Activated T-cell treated with anti-CD3 and anti-CD28 coated beads, Interleukin-2, amount 50 U/mL, for 72 hours (primary cell): ENCODE data around the gene COPS3. TPM values are rescaled to one million over a fixed set of nuclear protein-coding genes. Genes with fewer than 3 reads are reported as not detected.

Experiments
- ATAC-seq, 2 donors: fragments of 150-1000 bp; cut with Tn5 transposase; replicated peaks in 1 of 2; 2 replicates each; pipeline ENCODE4 v1.10.0; 2021; ENCODE audit warnings: moderate library complexity in 2 of 2, mild to moderate bottlenecking in 1 of 2
- DNase-seq, 2 donors: peaks; one replicate each; pipeline ENCODE4 v3.0.0; 2021 to 2022; ENCODE audit warnings: mixed read lengths in 1 of 2
- H3K27ac Mint-ChIP-seq: one replicate; pipeline ENCODE4 v1.8.0; 2022; ENCODE audit warnings: mild to moderate bottlenecking, moderate library complexity, mixed read lengths
- H3K27me3 Mint-ChIP-seq: one replicate; pipeline ENCODE4 v1.8.0; 2022; ENCODE audit warnings: low read depth, mixed read lengths
- H3K36me3 Mint-ChIP-seq, 2 donors: one replicate each; pipeline ENCODE4 v1.8.0; 2022; ENCODE audit warnings: mixed read lengths in 2 of 2, mild to moderate bottlenecking in 1 of 2; ENCODE audit not compliant: insufficient read depth in 2 of 2
- H3K4me1 Mint-ChIP-seq: one replicate; pipeline ENCODE4 v1.8.0; 2022; ENCODE audit warnings: low read depth, mixed read lengths
- H3K4me3 Mint-ChIP-seq, 2 donors: one replicate each; pipeline ENCODE4 v1.8.0; 2022; ENCODE audit warnings: mild to moderate bottlenecking in 2 of 2, mixed read lengths in 2 of 2, moderate library complexity in 2 of 2
- H3K9me3 Mint-ChIP-seq, 2 donors: one replicate each; pipeline ENCODE4 v1.8.0; 2022; ENCODE audit warnings: mixed read lengths in 2 of 2
- total RNA-seq, 2 donors: library from RNA; stranded (reverse); gene quantifications; one replicate each; pipeline ENCODE4 v1.2.3, GENCODE V29; 2022

Gene COPS3
- total RNA-seq, 2 donors from 2014 or later = 77.7 to 89.0 TPM

GRCh38 chr17:17252149-17252661 lies 28.8 kb downstream of the COPS3 start:
- Mint-ChIP-seq H3K4me1 (no peaks in the 10 kb centered on the region), H3K27ac (no peak overlapping the region), H3K27me3 (no peaks in the 10 kb centered on the region), H3K36me3 (peaks cover 5 to 31% of the 10 kb centered on the region in 2 donors), H3K9me3 (no peaks in the 10 kb centered on the region), H3K4me3 (no peak overlapping the region)
- no peak for ATAC-seq
- DNase-seq = no peak

GRCh38 chr17:17246879-17247278 lies 34.2 kb downstream of the COPS3 start:
- Mint-ChIP-seq H3K27me3 (no peaks in the 10 kb centered on the region), H3K4me1 (no peaks in the 10 kb centered on the region), H3K36me3 (peaks cover 0 to 23% of the 10 kb centered on the region in 2 donors), H3K27ac (no peak overlapping the region), H3K9me3 (no peaks in the 10 kb centered on the region), H3K4me3 (no peak overlapping the region)
- no peak for ATAC-seq
- DNase-seq = no peak

GRCh38 chr17:17243163-17243562 lies 37.9 kb downstream of the COPS3 start:
- ATAC-seq (no peak), DNase-seq (no peak)
- no peaks in the 10 kb centered on the region for H3K27me3 Mint-ChIP-seq
- peaks cover 28% of the 10 kb centered on the region for H3K4me1 Mint-ChIP-seq
- H3K36me3 Mint-ChIP-seq = peaks cover 0 to 12% of the 10 kb centered on the region in 2 donors
- no peak overlapping the region for H3K4me3 Mint-ChIP-seq
- H3K9me3 Mint-ChIP-seq = no peaks in the 10 kb centered on the region
- H3K27ac Mint-ChIP-seq = no peak overlapping the region

GRCh38 chr17:17242246-17242645 lies 38.8 kb downstream of the COPS3 start:
- H3K4me1 Mint-ChIP-seq = peaks cover 35% of the 10 kb centered on the region
- peaks cover 1 to 11% of the 10 kb centered on the region in 2 donors for H3K36me3 Mint-ChIP-seq
- no peak overlapping the region for H3K4me3 Mint-ChIP-seq
- no peak for ATAC-seq
- no peak for DNase-seq
- H3K27ac Mint-ChIP-seq = no peak overlapping the region
- no peaks in the 10 kb centered on the region for H3K27me3 Mint-ChIP-seq
- H3K9me3 Mint-ChIP-seq = no peaks in the 10 kb centered on the region

GRCh38 chr17:17241656-17242055 lies 39.4 kb downstream of the COPS3 start:
- Mint-ChIP-seq H3K27me3 (no peaks in the 10 kb centered on the region), H3K4me3 (no peak overlapping the region), H3K9me3 (no peaks in the 10 kb centered on the region), H3K36me3 (peaks cover 1 to 6% of the 10 kb centered on the region in 2 donors), H3K27ac (no peak overlapping the region), H3K4me1 (peaks cover 35% of the 10 kb centered on the region)
- ATAC-seq = no peak
- DNase-seq = no peak

GRCh38 chr17:17239832-17240231 lies 41.2 kb downstream of the COPS3 start:
- H3K4me1 Mint-ChIP-seq = peaks cover 53% of the 10 kb centered on the region
- peaks cover 0 to 5% of the 10 kb centered on the region in 2 donors for H3K36me3 Mint-ChIP-seq
- ATAC-seq = no peak
- H3K27me3 Mint-ChIP-seq = no peaks in the 10 kb centered on the region
- DNase-seq = no peak
- peak overlapping the region; percentile 83 for H3K27ac Mint-ChIP-seq
- H3K9me3 Mint-ChIP-seq = no peaks in the 10 kb centered on the region
- H3K4me3 Mint-ChIP-seq = peak overlapping the region in 1 of 2 donors; percentile 23

GRCh38 chr17:17237026-17237799 lies 43.8 kb downstream of the COPS3 start, which contains the start of gene FLCN:
Gene FLCN, minus strand, starts transcription at chr17:17237168. Its CDS starts 9,031 bp downstream, at chr17:17228137.
- H3K9me3 Mint-ChIP-seq = no peaks in the 10 kb centered on the region
- peak within 1 kb of the TSS; percentile 96 to 99 for H3K4me3 Mint-ChIP-seq
- peaks cover 56% of the 10 kb centered on the region for H3K4me1 Mint-ChIP-seq
- DNase-seq (peak; percentile 91 to 94), ATAC-seq (peak; percentile 94 to 95)
- H3K36me3 Mint-ChIP-seq = peaks cover 0 to 5% of the 10 kb centered on the region in 2 donors
- H3K27me3 Mint-ChIP-seq = no peaks in the 10 kb centered on the region
- H3K27ac Mint-ChIP-seq = peak within 1 kb of the TSS; percentile 99

GRCh38 chr17:17236295-17237025 lies 44.6 kb downstream of the COPS3 start:
- Mint-ChIP-seq H3K9me3 (no peaks in the 10 kb centered on the region), H3K27ac (peak overlapping the region; percentile 99), H3K4me3 (peak overlapping the region; percentile 96 to 99), H3K4me1 (peaks cover 56% of the 10 kb centered on the region), H3K36me3 (peaks cover 0 to 5% of the 10 kb centered on the region in 2 donors), H3K27me3 (no peaks in the 10 kb centered on the region)
- ATAC-seq (peak; percentile 1 to 2), DNase-seq (peak in 1 of 2 donors; percentile 7)

GRCh38 chr17:17235212-17236174 lies 45.6 kb downstream of the COPS3 start:
- DNase-seq (no peak), ATAC-seq (no peak)
- peak overlapping the region; percentile 99 for H3K27ac Mint-ChIP-seq
- no peaks in the 10 kb centered on the region for H3K27me3 Mint-ChIP-seq
- peaks cover 0 to 5% of the 10 kb centered on the region in 2 donors for H3K36me3 Mint-ChIP-seq
- peak overlapping the region; percentile 96 to 99 for H3K4me3 Mint-ChIP-seq
- peaks cover 51% of the 10 kb centered on the region for H3K4me1 Mint-ChIP-seq
- H3K9me3 Mint-ChIP-seq = no peaks in the 10 kb centered on the region

- Mint-ChIP-seq H3K4me3 (no peak overlapping the region), H3K4me1 (peaks cover 21% of the 10 kb centered on the region), H3K9me3 (no peaks in the 10 kb centered on the region), H3K27ac (no peak overlapping the region), H3K36me3 (peaks cover 4% of the 10 kb centered on the region in 2 donors), H3K27me3 (no peaks in the 10 kb centered on the region)
- ATAC-seq (no peak), DNase-seq (no peak)
Measured at GRCh38 chr17:17232303-17232621, 48.8 kb downstream of the COPS3 start.

- Mint-ChIP-seq H3K9me3 (no peaks in the 10 kb centered on the region), H3K27me3 (no peaks in the 10 kb centered on the region), H3K4me1 (peaks cover 21% of the 10 kb centered on the region), H3K4me3 (no peak overlapping the region), H3K36me3 (peaks cover 4% of the 10 kb centered on the region in 2 donors), H3K27ac (no peak overlapping the region)
- DNase-seq (no peak), ATAC-seq (no peak)
Measured at GRCh38 chr17:17231621-17232302, 49.3 kb downstream of the COPS3 start.
